SK-N-SH (cell line): Measurements from ENCODE around the gene GPHB5. TPM values are rescaled to one million over a fixed set of nuclear protein-coding genes. Genes with fewer than 3 reads are reported as not detected.

ENCODE experiments used
- CTCF ChIA-PET: fragments of 300-600, 350-600 bp; formaldehyde crosslinking; extraction: SDS; loops from one replicate; lab custom pipeline; 2021; lab: Yijun Ruan, JAX
- POLR2A ChIA-PET: fragments of 350-600 bp; sonication (Branson Sonifier 250); formaldehyde crosslinking; extraction: SDS; loops from one replicate; lab custom pipeline; 2020; ENCODE audit warnings: antibody characterized with exemption, inconsistent platforms; lab: Yijun Ruan, JAX
- DNase-seq: peaks from one replicate; pipeline ENCODE4 v3.0.0; 2012
- H2AFZ ChIP-seq: fragments of 200-600 bp; sonication (generic); 2 replicates; pipeline ENCODE4 v1.8.1; 2016; ENCODE audit warnings: antibody characterized with exemption, mild to moderate bottlenecking, low read depth
- H3F3A ChIP-seq: fragments of 200-600 bp; sonication (generic); replicated peaks from 2 replicates; pipeline ENCODE3; 2016; ENCODE audit warnings: antibody characterized with exemption, mild to moderate bottlenecking; ENCODE audit not compliant: insufficient read depth
- H3K27ac ChIP-seq, 2 experiments: fragments of 200-500 bp in 1 of 2; fragments of 200-600 bp in 1 of 2; sonication (Bioruptor generic) in 1 of 2; sonication (generic), shearing (Covaris generic) in 1 of 2; 2 replicates each; pipeline versions ENCODE4 v1.5.1 to v1.6.1; 2014 to 2016; ENCODE audit warnings: low read depth in 2 of 2, inconsistent platforms in 1 of 2, low read length in 1 of 2, mild to moderate bottlenecking in 1 of 2, mixed read lengths in 1 of 2
- H3K27me3 ChIP-seq: fragments of 200-600 bp; sonication (generic), shearing (Covaris generic); 2 replicates; pipeline ENCODE4 v1.6.1; 2016; ENCODE audit warnings: mixed run types; ENCODE audit not compliant: insufficient read depth
- H3K36me3 ChIP-seq, 2 experiments: fragments of 200-500 bp in 1 of 2; fragments of 200-600 bp in 1 of 2; sonication (Bioruptor generic) in 1 of 2; sonication (generic) in 1 of 2; replicated peaks in 1 of 2; 2 replicates each; pipeline versions ENCODE3 to v1.5.1; 2014 to 2016; ENCODE audit warnings: low read length in 1 of 2, mild to moderate bottlenecking in 1 of 2; ENCODE audit not compliant: insufficient read depth in 2 of 2, control insufficient read depth in 1 of 2
- H3K4me1 ChIP-seq, 2 experiments: fragments of 200-500 bp in 1 of 2; fragments of 200-600 bp in 1 of 2; sonication (Bioruptor generic) in 1 of 2; sonication (generic), shearing (Covaris generic) in 1 of 2; 2 replicates each; pipeline versions ENCODE4 v1.5.1 to v1.6.1; 2014 to 2016; ENCODE audit warnings: low read depth in 1 of 2, low read length in 1 of 2, mixed run types in 1 of 2; ENCODE audit not compliant: insufficient read depth in 2 of 2, control insufficient read depth in 1 of 2
- H3K4me2 ChIP-seq: fragments of 200-600 bp; sonication (generic), shearing (Covaris generic); 2 replicates; pipeline ENCODE4 v1.6.1; 2017; ENCODE audit warnings: mixed run types
- H3K4me3 ChIP-seq, 2 experiments: fragments of 200-500 bp in 1 of 2; fragments of 200-600 bp in 1 of 2; sonication (Bioruptor generic) in 1 of 2; sonication (generic), shearing (Covaris generic) in 1 of 2; 2 replicates each; pipeline versions ENCODE4 v1.5.1 to v1.8.1; 2014 to 2016; ENCODE audit warnings: low read depth in 2 of 2, inconsistent platforms in 1 of 2, low read length in 1 of 2, mild to moderate bottlenecking in 1 of 2, mixed read lengths in 1 of 2, moderate library complexity in 1 of 2
- H3K79me2 ChIP-seq: fragments of 200-600 bp; sonication (generic); 2 replicates; pipeline ENCODE4 v1.8.1; 2017; ENCODE audit warnings: mild to moderate bottlenecking; ENCODE audit not compliant: insufficient read depth
- H3K9ac ChIP-seq: fragments of 200-600 bp; sonication (generic); 2 replicates; pipeline ENCODE4 v1.6.1; 2017; ENCODE audit warnings: mixed run types
- H3K9me2 ChIP-seq: fragments of 200-600 bp; sonication (generic); 2 replicates; pipeline ENCODE4 v1.6.1; 2017; ENCODE audit warnings: mixed run types
- H3K9me3 ChIP-seq: fragments of 200-600 bp; sonication (generic); 2 replicates; pipeline ENCODE4 v1.6.1; 2017; ENCODE audit warnings: mixed run types, mild to moderate bottlenecking, moderate library complexity
- H4K20me1 ChIP-seq: fragments of 200-600 bp; sonication (generic); 2 replicates; pipeline ENCODE4 v1.6.1; 2017; ENCODE audit warnings: mild to moderate bottlenecking, mixed run types; ENCODE audit not compliant: insufficient read depth
- CHD2 ChIP-seq: fragments of 150-350 bp; IDR thresholded peaks from 2 replicates; pipeline ENCODE4 v1.6.1; 2018; ENCODE audit warnings: low read length; ENCODE audit not compliant: partially characterized antibody
- EP300 ChIP-seq, 2 experiments: IDR thresholded peaks; 2 replicates each; pipeline versions ENCODE4 v1.4.0 to v1.6.1; 2012; ENCODE audit warnings: borderline replicate concordance in 1 of 2, low read depth in 1 of 2, low read length in 1 of 2
- FOXM1 ChIP-seq: IDR thresholded peaks from 2 replicates; pipeline ENCODE4 v1.4.0; 2012; ENCODE audit warnings: low read depth, mild to moderate bottlenecking
- GABPA ChIP-seq: IDR thresholded peaks from 2 replicates; pipeline ENCODE4 v1.4.0; 2012; ENCODE audit warnings: low read depth, mild to moderate bottlenecking
- GATA2 ChIP-seq: sonication (generic); formaldehyde crosslinking; IDR thresholded peaks from 2 replicates; pipeline ENCODE4 v1.5.0; 2020; ENCODE audit warnings: mild to moderate bottlenecking, missing genetic modification reagents
- MEF2A ChIP-seq: IDR thresholded peaks from 2 replicates; pipeline ENCODE4 v1.4.0; 2012; ENCODE audit warnings: low read depth, borderline replicate concordance
- NFIC ChIP-seq: IDR thresholded peaks from 2 replicates; pipeline ENCODE4 v1.4.0; 2012; ENCODE audit warnings: borderline replicate concordance
- NRF1 ChIP-seq: IDR thresholded peaks from 2 replicates; pipeline ENCODE4 v1.6.1; 2012; ENCODE audit warnings: low read depth, mild to moderate bottlenecking, low read length
- POLR2AphosphoS5 ChIP-seq: IDR thresholded peaks from 2 replicates; pipeline ENCODE4 v1.6.1; 2012; ENCODE audit warnings: low read depth, low read length
- RAD21 ChIP-seq: IDR thresholded peaks from 2 replicates; pipeline ENCODE4 v1.6.1; 2012; ENCODE audit warnings: mild to moderate bottlenecking, low read length
- RCOR1 ChIP-seq: fragments of 150-350 bp; IDR thresholded peaks from 2 replicates; pipeline ENCODE4 v1.6.1; 2017; ENCODE audit warnings: antibody characterized with exemption, low read length
- RFX5 ChIP-seq: IDR thresholded peaks from 2 replicates; pipeline ENCODE4 v1.6.1; 2012; ENCODE audit warnings: mild to moderate bottlenecking, improper control_type of control experiment, low read length
- SIN3A ChIP-seq: IDR thresholded peaks from 2 replicates; pipeline ENCODE4 v1.6.1; 2012; ENCODE audit warnings: low read depth, mild to moderate bottlenecking, low read length, moderate library complexity, borderline replicate concordance
- SMC3 ChIP-seq: IDR thresholded peaks from 2 replicates; pipeline ENCODE4 v1.6.1; 2012; ENCODE audit warnings: low read depth, low read length, improper control_type of control experiment
- TAF1 ChIP-seq: IDR thresholded peaks from 2 replicates; pipeline ENCODE4 v1.6.1; 2012; ENCODE audit warnings: low read depth, mild to moderate bottlenecking, low read length, moderate library complexity, borderline replicate concordance
- TEAD4 ChIP-seq: IDR thresholded peaks from 2 replicates; pipeline ENCODE4 v1.4.0; 2012; ENCODE audit warnings: mild to moderate bottlenecking, borderline replicate concordance; ENCODE audit not compliant: insufficient read depth
- USF1 ChIP-seq: IDR thresholded peaks from 2 replicates; pipeline ENCODE4 v1.4.0; 2012; ENCODE audit warnings: low read depth, borderline replicate concordance
- USF2 ChIP-seq: fragments of 150-350 bp; IDR thresholded peaks from 2 replicates; pipeline ENCODE4 v1.6.1; 2017; ENCODE audit warnings: antibody characterized with exemption, low read length, low read depth, borderline replicate concordance
- YY1 ChIP-seq: IDR thresholded peaks from 2 replicates; pipeline ENCODE4 v1.4.0; 2012; ENCODE audit warnings: low read depth, mild to moderate bottlenecking
- WGBS: methylation state at CpG from one replicate; pipeline ENCODE4 v1.1.6; 2017; ENCODE audit warnings: low lambda C conversion rate; 5-methylcytosine and 5-hydroxymethylcytosine counted together
- polyA plus RNA-seq, 3 experiments: library from polyadenylated mRNA; depleted of rRNA; stranded (reverse); fragments of >200 nt; gene quantifications; 2 replicates each; pipeline ENCODE4 v1.2.3, GENCODE V29; 2012
- TF ChIP-seq, protein P1 (sequence below): IDR thresholded peaks from 2 replicates; pipeline ENCODE4; 2012

The GPHB5 gene
- polyA plus RNA-seq, 1 of the 3 experiments (the other 2 are of a cell fraction): not detected

DNA sequence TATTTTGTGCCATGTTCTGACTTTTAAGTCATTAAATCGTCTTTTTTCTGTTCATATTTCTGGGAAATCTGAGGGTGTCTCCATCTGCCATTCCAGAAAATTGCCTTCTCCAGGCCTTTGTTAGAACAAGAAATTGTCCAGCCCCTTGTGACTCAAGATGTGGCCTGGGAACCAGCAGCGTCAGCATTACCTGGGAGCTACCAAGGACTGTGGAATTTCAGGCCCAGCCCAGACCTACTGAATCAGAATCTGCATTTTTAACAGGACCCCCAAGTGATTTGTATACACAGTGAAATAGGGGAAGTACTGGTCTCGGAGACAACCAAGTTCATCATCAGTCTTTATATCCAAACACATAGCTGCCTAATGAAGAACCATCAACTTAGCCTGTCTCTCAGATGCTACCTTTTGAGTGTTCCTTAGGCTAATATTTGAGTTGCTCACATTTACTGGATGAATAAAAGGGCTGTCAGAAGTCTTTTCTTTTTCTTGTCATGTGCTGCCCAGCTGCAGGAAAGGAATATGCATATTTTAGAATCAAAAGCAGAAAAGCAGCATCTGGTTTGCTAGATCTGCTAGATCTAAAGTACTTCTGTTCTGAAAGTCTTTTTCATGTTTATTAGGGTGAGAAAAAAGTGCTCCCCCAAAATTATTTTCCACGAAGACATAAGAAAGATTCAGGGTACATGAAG is 21.2 kb downstream of the GPHB5 start (continued):
- no peak for TF ChIP-seq NFIC

DNA sequence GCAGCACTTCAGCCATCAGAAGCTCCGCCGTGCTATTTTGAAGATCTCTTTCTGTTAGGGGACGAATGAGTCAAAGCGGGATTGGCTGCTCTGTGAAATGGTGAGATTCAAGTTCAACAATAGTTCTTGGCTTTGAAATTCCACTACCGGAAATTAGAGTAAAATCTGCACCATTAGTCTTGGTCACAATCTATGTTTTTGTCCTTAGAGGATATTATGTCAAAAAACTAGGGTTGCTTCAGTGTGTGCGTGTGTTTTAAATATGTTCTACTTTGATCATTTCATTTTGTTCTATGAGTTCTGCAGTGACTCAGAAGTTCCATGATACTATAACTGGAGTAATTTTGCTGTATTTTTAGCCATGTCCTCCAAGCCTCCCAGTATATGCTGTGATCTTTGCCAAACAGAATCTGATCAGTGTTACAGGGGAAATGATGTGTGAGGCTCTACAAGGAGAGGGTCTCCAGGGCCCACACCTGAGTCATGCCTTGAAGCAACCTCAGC is 22.6 kb downstream of the GPHB5 start:
- TF ChIP-seq YY1 (no peak), FOXM1 (no peak), POLR2AphosphoS5 (no peak), RFX5 (no peak), SMC3 (no peak), EP300 (IDR thresholded peaks at IDR 0.05; ENCODE audit: borderline replicate concordance in 1 of 2, low read depth in 1 of 2, low read length in 1 of 2) (no peak), RCOR1 (no peak), CHD2 (no peak), RAD21 (no peak), GABPA (no peak), TEAD4 (no peak)
- TF ChIP-seq, protein P1, sequence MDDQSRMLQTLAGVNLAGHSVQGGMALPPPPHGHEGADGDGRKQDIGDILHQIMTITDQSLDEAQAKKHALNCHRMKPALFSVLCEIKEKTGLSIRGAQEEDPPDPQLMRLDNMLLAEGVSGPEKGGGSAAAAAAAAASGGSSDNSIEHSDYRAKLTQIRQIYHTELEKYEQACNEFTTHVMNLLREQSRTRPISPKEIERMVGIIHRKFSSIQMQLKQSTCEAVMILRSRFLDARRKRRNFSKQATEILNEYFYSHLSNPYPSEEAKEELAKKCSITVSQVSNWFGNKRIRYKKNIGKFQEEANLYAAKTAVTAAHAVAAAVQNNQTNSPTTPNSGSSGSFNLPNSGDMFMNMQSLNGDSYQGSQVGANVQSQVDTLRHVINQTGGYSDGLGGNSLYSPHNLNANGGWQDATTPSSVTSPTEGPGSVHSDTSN: no peak
- Histone ChIP-seq H3K9ac (no peak overlapping the region), H3K9me2 (no peaks in the 10 kb centered on the region), H4K20me1 (no peaks in the 10 kb centered on the region), H2AFZ (no peak overlapping the region), H3K4me2 (no peak overlapping the region), H3K27ac (no peak overlapping the region), H3K9me3 (no peaks in the 10 kb centered on the region), H3K4me3 (no peak overlapping the region), H3K27me3 (no peaks in the 10 kb centered on the region), H3K4me1 (no peaks in the 10 kb centered on the region), H3K36me3 (peaks cover 0 to 8% of the 10 kb centered on the region in 2 experiments), H3K79me2 (no peaks in the 10 kb centered on the region), H3F3A (no peaks in the 10 kb centered on the region)
- ChIA-PET POLR2A (no interaction called here), CTCF (interaction anchor here (1.0 to 1.5 kb wide), 2 partner anchors 13 to 1117 kb away, joined by 3 read pairs; no protein-coding TSS in a partner anchor)
- 84% methylated on average over 6 of the region's 6 CpGs for WGBS
- no peak for DNase-seq

DNA sequence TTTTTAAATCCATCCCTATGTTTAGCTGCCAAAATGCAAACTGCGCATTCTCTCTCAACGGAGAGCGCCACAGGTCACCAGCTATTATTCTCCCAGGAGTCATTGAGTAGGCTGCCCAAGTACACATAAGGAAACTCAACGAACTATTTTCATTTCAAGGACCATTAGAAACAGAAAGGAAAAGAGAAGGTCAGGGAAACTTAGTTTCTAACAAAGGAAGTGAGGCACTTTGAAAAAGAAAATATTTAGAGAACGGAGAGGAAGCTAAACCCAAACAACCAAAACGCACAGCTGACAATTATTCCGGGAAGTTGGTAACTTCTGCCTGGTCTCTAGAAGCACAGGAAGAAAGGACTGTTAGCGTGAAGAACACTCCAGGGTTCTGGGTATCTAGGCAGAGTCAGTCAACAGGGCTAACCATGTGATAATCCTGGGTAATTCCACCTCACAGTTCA is 23.5 kb downstream of the GPHB5 start:
- POLR2A ChIA-PET: no interaction called here
- H3K79me2 ChIP-seq: no peaks in the 10 kb centered on the region
- no peaks in the 10 kb centered on the region for H3K9me2 ChIP-seq
- no peaks in the 10 kb centered on the region for H3K4me1 ChIP-seq
- no peak for TF ChIP-seq FOXM1
- no peak for TF ChIP-seq MEF2A
- no peak for TF ChIP-seq USF1
- TF ChIP-seq USF2: no peak
- TF ChIP-seq TEAD4: no peak
- no peak for TF ChIP-seq POLR2AphosphoS5
- no peak for TF ChIP-seq NRF1
- TF ChIP-seq SIN3A: no peak
- TF ChIP-seq TAF1: no peak
- no peak for TF ChIP-seq GABPA
- TF ChIP-seq RCOR1: no peak
- no peak for TF ChIP-seq CHD2
- TF ChIP-seq NFIC: no peak
- no peak for TF ChIP-seq GATA2
- no peaks in the 10 kb centered on the region for H4K20me1 ChIP-seq
- H3K4me3 ChIP-seq: no peak overlapping the region
- no peak overlapping the region for H3K9ac ChIP-seq
- WGBS: 72% methylated on average over 8 of the region's 8 CpGs
- no peak overlapping the region for H3K27ac ChIP-seq
- peaks cover 0 to 11% of the 10 kb centered on the region in 2 experiments for H3K36me3 ChIP-seq
- no peaks in the 10 kb centered on the region for H3K27me3 ChIP-seq
- CTCF ChIA-PET: interaction anchor here (1.5 kb wide), 1 partner anchor 1116 kb away, joined by 3 read pairs; no protein-coding TSS in a partner anchor
- no peak for DNase-seq
- no peaks in the 10 kb centered on the region for H3F3A ChIP-seq
- H3K9me3 ChIP-seq: no peaks in the 10 kb centered on the region
- H3K4me2 ChIP-seq: no peak overlapping the region
- no peak overlapping the region for H2AFZ ChIP-seq
